ENCODE data around the gene C9orf43.

DNA sequence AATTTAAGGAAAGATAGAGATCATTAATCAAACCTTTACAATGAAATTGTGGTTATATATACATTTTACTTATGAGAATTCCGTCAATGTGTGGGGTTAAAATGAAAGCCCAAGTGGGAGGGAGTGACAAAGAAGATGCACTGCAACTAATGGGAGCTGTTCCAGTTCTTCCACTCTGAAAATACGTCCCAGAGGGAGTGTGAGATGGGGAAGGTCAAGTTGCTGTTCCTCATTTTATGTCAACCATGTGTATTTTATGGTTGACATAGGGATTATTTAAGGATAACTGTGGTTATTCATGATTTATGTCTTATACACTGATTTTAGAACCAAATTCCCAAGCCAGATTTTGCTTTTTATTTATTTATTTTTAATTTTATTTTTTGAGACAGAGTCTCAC is 38.8 kb downstream of the C9orf43 start:
- TF ChIP-seq, protein P1, sequence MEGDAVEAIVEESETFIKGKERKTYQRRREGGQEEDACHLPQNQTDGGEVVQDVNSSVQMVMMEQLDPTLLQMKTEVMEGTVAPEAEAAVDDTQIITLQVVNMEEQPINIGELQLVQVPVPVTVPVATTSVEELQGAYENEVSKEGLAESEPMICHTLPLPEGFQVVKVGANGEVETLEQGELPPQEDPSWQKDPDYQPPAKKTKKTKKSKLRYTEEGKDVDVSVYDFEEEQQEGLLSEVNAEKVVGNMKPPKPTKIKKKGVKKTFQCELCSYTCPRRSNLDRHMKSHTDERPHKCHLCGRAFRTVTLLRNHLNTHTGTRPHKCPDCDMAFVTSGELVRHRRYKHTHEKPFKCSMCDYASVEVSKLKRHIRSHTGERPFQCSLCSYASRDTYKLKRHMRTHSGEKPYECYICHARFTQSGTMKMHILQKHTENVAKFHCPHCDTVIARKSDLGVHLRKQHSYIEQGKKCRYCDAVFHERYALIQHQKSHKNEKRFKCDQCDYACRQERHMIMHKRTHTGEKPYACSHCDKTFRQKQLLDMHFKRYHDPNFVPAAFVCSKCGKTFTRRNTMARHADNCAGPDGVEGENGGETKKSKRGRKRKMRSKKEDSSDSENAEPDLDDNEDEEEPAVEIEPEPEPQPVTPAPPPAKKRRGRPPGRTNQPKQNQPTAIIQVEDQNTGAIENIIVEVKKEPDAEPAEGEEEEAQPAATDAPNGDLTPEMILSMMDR (IDR thresholded peaks at IDR 0.05) = no peak
- TF ChIP-seq POLR2A (IDR thresholded peaks at IDR 0.05) = no peak

All from suprapubic skin (tissue), 3 donors.